Transverse colon (tissue), 4 donors: Measurements from ENCODE around the gene IQCM. TPM values are rescaled to one million over a fixed set of nuclear protein-coding genes. Genes with fewer than 3 reads are reported as not detected.

Source experiments
- DNase-seq: peaks from one replicate; pipeline ENCODE4 v3.0.0-alpha.2; 2019
- H3K27ac ChIP-seq, 4 donors: fragments of 200-600 bp; sonication (generic); 2 replicates each; pipeline ENCODE4 v1.5.1; 2016 to 2018; ENCODE audit warnings: inconsistent platforms in 4 of 4
- H3K27me3 ChIP-seq: fragments of 200-600 bp; sonication (generic); 2 replicates; pipeline ENCODE4 v1.5.1; 2017; ENCODE audit warnings: inconsistent platforms
- H3K36me3 ChIP-seq, 4 donors: fragments of 200-600 bp; sonication (generic); 2 replicates each; pipeline ENCODE4 v1.5.1; 2017 to 2019; ENCODE audit warnings: inconsistent platforms in 4 of 4
- H3K4me1 ChIP-seq, 4 donors: fragments of 200-600 bp; sonication (generic); 2 replicates each; pipeline ENCODE4 v1.5.1; 2017 to 2020; ENCODE audit warnings: inconsistent platforms in 4 of 4
- H3K4me3 ChIP-seq, 4 donors: fragments of 200-600 bp; sonication (generic); 1 replicate in 1 of 4; 2 replicates in 3 of 4; pipeline versions ENCODE4 v1.5.1 to v1.6.1; 2017 to 2019; ENCODE audit warnings: inconsistent platforms in 4 of 4
- H3K9me3 ChIP-seq, 2 donors: fragments of 200-600 bp; sonication (generic); 2 replicates each; pipeline ENCODE4 v1.5.1; 2017 to 2019; ENCODE audit warnings: inconsistent platforms in 2 of 2
- CTCF ChIP-seq, 5 experiments: fragments of 200-600 bp in 3 of 5; fragments of 450-650 bp in 2 of 5; sonication (generic) in 3 of 5; IDR thresholded peaks; 1 replicate in 2 of 5; 2 replicates in 3 of 5; pipeline ENCODE4 v1.5.1; 2016 to 2017; ENCODE audit warnings: antibody characterized with exemption in 5 of 5, inconsistent platforms in 3 of 5, mild to moderate bottlenecking in 2 of 5, moderate library complexity in 1 of 5
- EP300 ChIP-seq: sonication (generic); formaldehyde crosslinking; IDR thresholded peaks from one replicate; pipeline ENCODE4 v1.6.1; 2017; ENCODE audit warnings: antibody characterized with exemption, low read depth
- POLR2A ChIP-seq: fragments of 450-650 bp; IDR thresholded peaks from one replicate; pipeline ENCODE4 v1.6.1; 2016; ENCODE audit warnings: antibody characterized with exemption, mild to moderate bottlenecking, moderate library complexity
- POLR2AphosphoS5 ChIP-seq, 3 donors: sonication (generic); formaldehyde crosslinking; IDR thresholded peaks; one replicate each; pipeline ENCODE4 v1.6.1; 2016; ENCODE audit warnings: antibody characterized with exemption in 3 of 3
- WGBS, 2 donors: methylation state at CpG; one replicate each; pipeline ENCODE4 v1.1.5; 2018; ENCODE audit warnings: low coverage in 1 of 2; 5-methylcytosine and 5-hydroxymethylcytosine counted together
- in situ Hi-C, 4 donors: fragments of 200-750 bp; cut with MboI; loops; one replicate each; pipeline versions ENCODE4 v1.15.0 to v1.15.1; 2017; ENCODE audit warnings: low sequenced_read_pairs in 3 of 4, low pct_ligation_motif_present in 1 of 4, low pct_unique_long_range_greater_than_20kb in 1 of 4
- intact Hi-C: fragments of 100-400 bp; cut with DNase I; formaldehyde crosslinking; loops from one replicate; pipeline ENCODE4 v1.15.1; 2023; ENCODE audit warnings: low total_unique reads
- total RNA-seq, 4 donors: library from RNA; depleted of rRNA; stranded (reverse); fragments of >200 nt; gene quantifications; one replicate each; pipeline ENCODE4 v1.1.0, GENCODE V29; 2016

IQCM gene
- total RNA-seq, 4 donors from 2014 or later = 4.0 to 8.6 (median 8.5) TPM

DNA sequence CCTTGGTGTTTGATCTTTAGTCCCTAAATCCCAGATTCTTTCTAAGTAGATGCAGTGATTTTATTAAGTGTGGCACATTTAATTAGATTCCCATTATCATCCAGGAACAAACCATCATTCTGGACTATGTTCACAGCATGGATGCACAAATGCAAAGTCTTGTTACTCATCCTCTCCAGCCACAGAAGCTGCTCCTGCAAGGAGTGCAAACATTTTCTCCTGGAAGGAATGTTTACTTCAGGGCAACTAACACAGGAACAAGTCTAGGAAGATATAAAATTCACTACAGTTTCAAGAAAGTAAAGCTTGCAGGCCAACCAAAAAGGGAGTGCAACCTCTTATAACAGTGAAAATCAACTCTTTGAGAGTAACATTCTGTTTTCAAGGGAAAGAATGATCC is 106.0 kb downstream of the IQCM start:
- Histone ChIP-seq H3K4me3 (no peak overlapping the region), H3K4me1 (peaks cover 0 to 28% (median 15%) of the 10 kb centered on the region in 4 donors), H3K27ac (peak overlapping the region in 1 of 4 donors; percentile 42), H3K9me3 (no peaks in the 10 kb centered on the region), H3K27me3 (no peaks in the 10 kb centered on the region), H3K36me3 (no peaks in the 10 kb centered on the region)
- in situ Hi-C loops (no loop called here), intact Hi-C loops (no loop called here)
- TF ChIP-seq POLR2A = no peak
- no peak for TF ChIP-seq EP300
- no peak for TF ChIP-seq POLR2AphosphoS5 (IDR thresholded peaks at IDR 0.05)
- no peak for DNase-seq

DNA sequence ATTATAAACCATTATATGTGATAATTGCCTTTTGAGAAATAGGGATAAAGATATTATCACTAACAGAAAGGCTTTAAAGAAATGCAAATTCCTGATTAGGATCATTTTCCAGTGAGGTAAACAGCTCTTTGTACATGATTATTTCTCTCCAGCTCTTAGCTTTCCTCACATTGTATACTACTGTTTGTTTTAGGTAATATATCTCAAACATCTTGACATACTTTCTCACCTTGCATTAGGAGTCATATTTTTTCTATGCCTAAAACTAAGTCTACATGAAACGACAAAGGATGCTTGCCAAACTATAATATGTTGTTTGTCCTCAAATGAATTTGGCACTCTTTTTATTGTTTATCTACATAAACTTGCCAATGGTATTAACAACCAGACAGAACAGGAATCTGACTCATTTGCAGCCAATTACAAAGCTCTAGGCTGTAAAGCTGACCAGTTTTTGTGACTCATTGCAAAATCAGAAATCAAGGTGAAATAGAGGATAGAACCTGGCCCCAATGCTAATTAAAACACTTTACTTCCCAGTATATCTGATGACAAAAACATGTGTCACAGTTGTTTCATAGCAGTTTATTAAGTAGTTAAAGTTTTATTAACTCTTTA is 107.0 kb downstream of the IQCM start:
- in situ Hi-C loops = no loop called here
- Histone ChIP-seq H3K27ac (no peak overlapping the region), H3K36me3 (no peaks in the 10 kb centered on the region), H3K27me3 (no peaks in the 10 kb centered on the region), H3K9me3 (no peaks in the 10 kb centered on the region), H3K4me1 (peaks cover 0 to 28% (median 15%) of the 10 kb centered on the region in 4 donors), H3K4me3 (no peak overlapping the region)
- DNase-seq = no peak
- TF ChIP-seq CTCF (IDR thresholded peaks at IDR 0.05) = no peak
- no peak for TF ChIP-seq POLR2A
- TF ChIP-seq EP300 = no peak
- TF ChIP-seq POLR2AphosphoS5 (IDR thresholded peaks at IDR 0.05) = no peak
- intact Hi-C loops = no loop called here
- WGBS, 2 donors = 35 to 42% methylated on average over 1 of the region's 1 CpG

DNA sequence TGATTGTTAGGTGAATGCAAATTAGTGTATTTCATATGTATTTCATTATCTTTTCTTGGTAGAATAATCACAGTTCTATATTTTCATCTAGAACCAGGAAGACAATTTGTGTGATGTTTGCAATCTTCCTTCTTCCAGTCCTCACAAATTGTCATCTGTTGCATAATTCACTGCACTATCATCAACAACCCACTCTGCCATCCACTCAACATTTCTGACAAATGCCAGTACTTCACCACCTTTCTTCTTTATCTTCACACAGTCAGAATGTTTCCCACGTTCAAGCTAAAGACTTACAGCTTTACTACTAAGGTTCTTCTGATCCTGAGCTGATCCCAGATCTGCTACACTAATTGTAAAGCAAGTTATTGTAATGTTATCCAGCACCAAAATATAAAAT is 107.8 kb downstream of the IQCM start:
- H3K4me3 ChIP-seq = no peak overlapping the region
- H3K27me3 ChIP-seq = no peaks in the 10 kb centered on the region
- 12 to 17% methylated on average over 1 of the region's 1 CpG for WGBS, 2 donors
- TF ChIP-seq EP300 (no peak), CTCF (IDR thresholded peaks at IDR 0.05) (no peak), POLR2A (no peak), POLR2AphosphoS5 (IDR thresholded peaks at IDR 0.05) (no peak)
- peaks cover 0 to 28% (median 15%) of the 10 kb centered on the region in 4 donors for H3K4me1 ChIP-seq
- intact Hi-C loops = no loop called here
- no peaks in the 10 kb centered on the region for H3K9me3 ChIP-seq
- in situ Hi-C loops = no loop called here
- H3K27ac ChIP-seq = no peak overlapping the region
- H3K36me3 ChIP-seq = no peaks in the 10 kb centered on the region
- DNase-seq = no peak

DNA sequence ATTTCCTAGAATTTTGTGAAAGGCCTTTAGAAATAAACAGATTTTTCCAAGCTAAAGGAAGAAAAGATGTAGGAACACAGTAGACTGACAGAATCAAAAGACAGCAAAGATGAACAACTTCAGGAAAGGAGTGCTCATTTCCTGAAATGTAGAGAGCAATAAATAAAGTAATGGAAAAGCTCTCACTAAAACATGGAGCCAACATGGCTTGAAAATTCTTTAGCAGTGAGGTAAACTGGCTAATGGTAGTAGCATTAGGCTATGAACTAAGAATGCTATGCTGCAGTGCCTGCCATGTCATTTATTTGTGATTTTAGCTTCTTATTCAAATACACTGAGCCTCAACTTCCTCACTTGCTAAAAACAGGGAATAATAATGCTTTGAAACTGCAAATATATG is 108.7 kb downstream of the IQCM start:
- peaks cover 0 to 28% (median 17%) of the 10 kb centered on the region in 4 donors for H3K4me1 ChIP-seq
- intact Hi-C loops = no loop called here
- no peaks in the 10 kb centered on the region for H3K9me3 ChIP-seq
- DNase-seq = no peak
- H3K27ac ChIP-seq = no peak overlapping the region
- no peaks in the 10 kb centered on the region for H3K36me3 ChIP-seq
- H3K4me3 ChIP-seq = no peak overlapping the region
- in situ Hi-C loops = no loop called here
- no peaks in the 10 kb centered on the region for H3K27me3 ChIP-seq
- no peak for TF ChIP-seq CTCF (IDR thresholded peaks at IDR 0.05)
